ENCODE data around the gene FASLG. TPM values are rescaled to one million over a fixed set of nuclear protein-coding genes. Genes with fewer than 3 reads are reported as not detected.
A peak's percentile ranks its signal among the peaks of the same experiment; 100 is the strongest.
"Not testable (repeated sequence)": the region's sequence is repeated elsewhere in the genome, so short reads cannot be mapped to it uniquely, and the experiment has no call there.

The FASLG gene
- total RNA-seq, 2 experiments from 2014 or later = 4.5 to 4.6 TPM

DNA sequence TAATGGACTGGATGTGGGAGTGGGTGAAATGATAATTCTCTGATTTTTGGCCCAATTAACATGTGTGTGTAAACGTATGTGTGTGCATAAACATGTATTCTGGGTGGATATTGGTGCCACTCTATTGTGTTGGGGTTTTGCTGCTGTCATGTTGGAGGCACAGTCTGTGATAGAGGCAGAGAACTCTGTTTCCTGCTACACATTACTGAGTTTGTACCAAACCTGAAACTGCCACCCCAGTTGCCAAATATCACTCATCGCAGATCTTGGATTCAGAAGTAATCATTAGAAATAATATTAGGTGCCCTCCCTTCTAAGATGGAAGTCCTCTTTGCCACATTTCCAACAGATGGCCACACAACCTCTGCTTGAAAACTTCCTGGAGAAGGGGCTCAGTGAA, 13.8 kb downstream of the FASLG start:
- ATAC-seq (ENCODE audit: low read depth) (no peak), DNase-seq (no peak)
- Mint-ChIP-seq H3K27me3 (no peaks in the 10 kb centered on the region), H3K27ac (no peak overlapping the region), H3K4me3 (no peak overlapping the region), H3K9me3 (peaks cover 3% of the 10 kb centered on the region), H3K36me3 (peaks cover 22% of the 10 kb centered on the region), H3K4me1 (peaks cover 68% of the 10 kb centered on the region)
- POLR2A ChIA-PET = interaction anchor here (0.8 to 1.4 kb wide), 2 partner anchors 26 to 27 kb away, joined by 3 read pairs; no protein-coding TSS in a partner anchor

DNA sequence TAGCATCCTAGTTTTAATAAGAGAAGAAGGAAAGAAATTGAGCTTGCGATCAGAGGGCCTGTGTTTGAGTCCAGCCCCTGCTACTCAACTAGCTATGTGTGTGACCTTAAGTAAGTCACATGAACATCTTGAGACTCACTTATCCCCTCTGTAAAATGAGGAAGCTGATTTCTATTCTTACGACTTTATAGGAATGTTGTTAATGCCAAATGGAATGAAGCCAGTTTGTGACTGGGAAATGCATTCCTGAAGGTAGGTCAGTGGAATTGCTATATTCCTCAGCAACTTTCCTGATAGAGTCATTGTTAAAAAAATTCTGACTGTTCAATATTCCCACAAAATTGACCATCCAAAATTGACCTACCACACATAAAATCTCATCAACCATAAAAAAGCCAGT, 14.9 kb downstream of the FASLG start:
- Mint-ChIP-seq H3K9me3 (peaks cover under 1% of the 10 kb centered on the region), H3K4me3 (no peak overlapping the region), H3K27me3 (peaks cover 2% of the 10 kb centered on the region), H3K4me1 (peaks cover 63% of the 10 kb centered on the region), H3K36me3 (peaks cover 17% of the 10 kb centered on the region), H3K27ac (no peak overlapping the region)
- ATAC-seq (ENCODE audit: low read depth) = no peak
- no peak for DNase-seq
- POLR2A ChIA-PET = interaction anchor here (1.5 to 2.3 kb wide), 4 partner anchors 11 to 25 kb away, joined by 4 to 11 read pairs (median 5); partner anchors contain the start of gene FASLG

DNA sequence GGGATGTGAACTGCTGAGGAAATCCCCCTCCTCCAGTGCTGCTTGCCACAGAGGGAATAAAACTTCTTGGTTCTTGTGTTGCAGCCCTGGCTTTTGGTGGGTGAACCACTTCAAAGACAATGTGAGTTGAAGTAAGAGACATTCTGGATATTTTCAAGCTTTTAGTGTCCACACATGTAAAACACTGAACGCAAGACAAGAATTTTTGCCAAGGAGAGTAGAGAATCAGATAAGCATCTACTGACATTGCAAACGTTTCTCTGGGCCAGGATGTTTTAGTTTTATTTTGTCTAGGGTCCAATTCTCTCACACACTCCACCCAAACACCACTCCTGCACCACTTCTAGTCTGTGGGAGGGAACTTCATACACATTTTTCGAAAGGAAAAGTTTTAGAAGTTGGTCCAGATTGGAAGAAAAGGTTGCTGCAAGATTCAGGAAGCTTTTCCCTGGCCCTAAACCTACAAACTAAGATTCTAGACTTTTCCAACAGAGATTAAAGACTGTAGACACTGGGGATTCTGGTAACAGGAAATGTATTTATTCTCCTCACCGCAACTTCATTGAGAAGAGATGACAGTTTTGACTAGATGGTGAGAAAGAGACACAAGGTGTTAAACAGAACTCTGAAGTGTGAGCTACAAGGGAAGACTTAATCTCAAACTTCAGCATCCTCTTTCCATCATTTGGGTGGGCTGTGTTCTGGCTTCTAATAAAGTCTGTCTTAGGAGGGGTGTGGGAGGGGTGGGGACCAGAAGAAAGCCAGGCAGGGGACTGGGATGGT, 16.1 kb downstream of the FASLG start:
- Mint-ChIP-seq H3K27ac (peak overlapping the region; percentile 77), H3K36me3 (peaks cover 18% of the 10 kb centered on the region), H3K9me3 (peaks cover 2% of the 10 kb centered on the region), H3K4me1 (peaks cover 60% of the 10 kb centered on the region), H3K4me3 (peak overlapping the region; percentile 44), H3K27me3 (peaks cover 5% of the 10 kb centered on the region)
- no peak for DNase-seq
- ATAC-seq (ENCODE audit: low read depth) = peak; percentile 57
- POLR2A ChIA-PET = interaction anchor here (0.6 to 2.3 kb wide), 9 partner anchors 8 to 45 kb away, joined by 3 to 11 read pairs (median 5); partner anchors contain the start of gene FASLG

DNA sequence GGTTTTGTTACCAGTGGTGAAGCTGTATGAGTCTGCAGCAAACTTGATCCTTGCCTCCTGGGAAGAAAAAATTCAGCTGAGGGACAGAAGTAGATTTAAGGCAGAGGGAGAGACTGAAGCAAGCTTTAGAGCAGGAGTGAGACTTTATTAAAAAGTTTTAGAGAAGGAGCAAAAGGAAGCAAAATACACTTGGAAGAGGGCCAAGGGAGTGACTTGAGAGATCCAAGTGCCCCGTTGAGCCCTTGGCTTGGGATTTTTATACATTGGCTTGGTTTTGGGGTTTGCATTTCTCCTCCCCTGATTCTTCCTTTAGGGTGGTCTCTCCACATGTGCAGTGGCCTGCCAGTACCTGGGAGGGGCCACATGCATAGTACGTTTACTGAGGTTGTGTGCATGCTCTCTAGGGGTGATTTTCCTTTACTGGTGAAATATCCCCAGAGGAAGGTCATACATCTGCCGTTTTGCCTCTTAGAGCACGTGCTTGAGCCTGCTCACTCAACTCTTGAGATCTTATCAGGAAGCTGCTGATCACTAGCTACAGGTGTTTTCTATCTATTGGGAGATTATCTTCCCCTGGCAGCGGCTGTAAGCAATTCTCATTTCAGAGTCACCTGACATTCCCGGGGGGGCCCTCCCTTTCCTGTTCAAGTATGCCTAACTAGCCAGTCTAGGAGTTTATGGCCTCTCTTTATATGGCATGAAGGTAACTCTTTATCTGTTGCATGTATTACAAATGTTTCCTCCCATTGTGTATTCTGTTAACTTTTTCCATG, 20.3 kb downstream of the FASLG start:
- POLR2A ChIA-PET = interaction anchor here (1.5 kb wide), 1 partner anchor 8 kb away, joined by 3 read pairs; no protein-coding TSS in a partner anchor
- no peak overlapping the region for H3K4me3 Mint-ChIP-seq
- DNase-seq = no peak
- H3K9me3 Mint-ChIP-seq = peaks cover 7% of the 10 kb centered on the region
- no peak for ATAC-seq (ENCODE audit: low read depth)
- H3K27ac Mint-ChIP-seq = no peak overlapping the region
- peaks cover 25% of the 10 kb centered on the region for H3K36me3 Mint-ChIP-seq
- H3K4me1 Mint-ChIP-seq = peaks cover 39% of the 10 kb centered on the region
- H3K27me3 Mint-ChIP-seq = peaks cover 5% of the 10 kb centered on the region

DNA sequence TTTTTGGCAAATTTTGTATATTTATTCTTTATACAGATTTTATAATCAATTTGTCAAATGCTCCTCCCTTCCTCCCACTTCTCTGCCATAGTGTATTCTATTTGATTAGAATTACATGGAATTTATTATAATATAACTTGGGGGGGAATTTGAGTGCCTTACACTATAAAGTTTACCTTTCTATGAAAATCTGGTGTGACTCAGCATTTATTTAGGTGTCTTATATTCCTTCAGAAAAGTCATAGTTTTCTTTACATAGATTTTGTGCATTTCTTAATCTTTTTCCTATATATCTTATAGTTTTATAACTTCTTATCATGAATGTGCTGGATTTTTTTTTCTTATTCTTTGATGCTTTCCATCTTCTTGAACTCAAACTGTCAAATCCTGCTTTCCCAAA, 21.3 kb downstream of the FASLG start:
- ATAC-seq (ENCODE audit: low read depth) (no peak), DNase-seq (no peak)
- peaks cover 5% of the 10 kb centered on the region for H3K27me3 Mint-ChIP-seq
- H3K4me1 Mint-ChIP-seq = peaks cover 29% of the 10 kb centered on the region
- POLR2A ChIA-PET = no interaction called here
- peaks cover 31% of the 10 kb centered on the region for H3K36me3 Mint-ChIP-seq
- no peak overlapping the region for H3K4me3 Mint-ChIP-seq
- H3K27ac Mint-ChIP-seq = no peak overlapping the region
- peaks cover 13% of the 10 kb centered on the region for H3K9me3 Mint-ChIP-seq

DNA sequence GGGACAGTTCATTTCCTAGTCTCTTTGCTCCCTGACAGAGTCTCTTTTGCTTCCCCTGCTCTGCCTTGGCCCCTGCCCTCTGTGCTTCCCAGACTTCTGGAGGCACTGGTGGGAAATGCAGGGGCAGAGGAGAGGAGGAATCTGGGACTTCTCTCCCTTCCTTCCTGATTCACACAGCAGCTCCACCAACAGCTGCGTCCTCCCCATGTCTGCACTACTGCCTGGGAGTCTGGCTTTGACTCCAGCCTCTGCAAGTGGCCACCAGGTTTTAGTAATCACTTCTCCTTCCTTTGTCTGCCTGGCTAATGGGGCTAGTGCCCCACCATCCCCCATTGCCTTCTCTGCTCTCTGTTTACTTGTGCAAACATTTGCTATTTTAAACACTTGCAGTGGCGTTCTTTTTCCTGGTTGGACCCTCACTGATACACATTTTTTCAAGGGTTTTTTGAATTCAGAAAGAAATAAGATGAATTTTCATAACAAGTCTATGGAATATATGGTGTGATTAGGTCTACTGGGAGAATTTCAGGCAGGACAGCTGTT, 21.9 kb downstream of the FASLG start:
- Mint-ChIP-seq H3K27ac (no peak overlapping the region), H3K4me3 (no peak overlapping the region), H3K4me1 (peaks cover 25% of the 10 kb centered on the region), H3K27me3 (peaks cover 5% of the 10 kb centered on the region), H3K9me3 (peaks cover 13% of the 10 kb centered on the region), H3K36me3 (peaks cover 31% of the 10 kb centered on the region)
- DNase-seq = no peak
- POLR2A ChIA-PET = no interaction called here
- no peak for ATAC-seq (ENCODE audit: low read depth)

DNA sequence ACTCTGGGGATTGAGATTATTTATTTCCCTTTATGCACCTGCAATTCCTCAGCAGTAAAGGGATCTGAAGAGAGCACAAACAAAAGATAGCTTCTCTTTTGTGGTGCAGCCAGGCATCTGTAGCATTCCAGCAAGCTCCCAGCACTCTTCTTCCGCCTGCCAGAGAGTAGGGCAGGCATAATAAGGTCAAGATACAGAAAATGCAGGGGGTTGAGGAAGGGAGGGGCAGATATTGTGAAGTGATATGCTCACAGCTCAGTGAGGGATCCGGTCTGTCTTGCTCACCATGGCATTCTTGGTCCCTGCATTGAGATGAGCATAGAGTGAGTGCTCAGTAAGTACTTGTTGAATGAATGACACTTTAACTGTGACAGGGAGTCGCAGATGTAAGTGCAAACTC, 23.9 kb downstream of the FASLG start:
- Mint-ChIP-seq H3K4me3 (no peak overlapping the region), H3K4me1 (peaks cover 13% of the 10 kb centered on the region), H3K36me3 (peaks cover 25% of the 10 kb centered on the region), H3K9me3 (peaks cover 13% of the 10 kb centered on the region), H3K27ac (no peak overlapping the region), H3K27me3 (peaks cover 6% of the 10 kb centered on the region)
- no peak for ATAC-seq (ENCODE audit: low read depth)
- DNase-seq = no peak
- POLR2A ChIA-PET = interaction anchor here (1.5 kb wide), 1 partner anchor 8 kb away, joined by 5 read pairs; no protein-coding TSS in a partner anchor

DNA sequence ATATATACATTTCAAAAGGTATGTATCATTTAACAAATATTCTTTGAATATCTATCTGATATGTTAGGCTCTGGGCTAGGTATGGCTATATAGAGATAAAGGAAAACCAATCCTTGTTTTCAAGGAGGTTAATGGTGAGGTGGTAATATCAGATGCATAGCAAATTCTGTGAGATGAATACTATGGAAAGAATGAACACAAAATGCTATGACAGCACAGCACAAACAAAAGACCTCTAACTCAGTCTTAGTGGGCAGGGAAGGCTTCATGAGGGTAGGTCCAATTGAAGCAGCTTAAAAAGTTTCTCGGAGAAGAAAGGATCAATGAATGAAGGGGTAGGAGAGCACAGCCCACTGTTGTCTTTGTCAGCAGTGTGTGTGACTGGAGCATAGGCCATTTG, 27.2 kb downstream of the FASLG start:
- DNase-seq (no peak), ATAC-seq (ENCODE audit: low read depth) (no peak)
- POLR2A ChIA-PET = no interaction called here
- Mint-ChIP-seq H3K27ac (no peak overlapping the region), H3K36me3 (peaks cover 22% of the 10 kb centered on the region), H3K27me3 (peaks cover 2% of the 10 kb centered on the region), H3K4me3 (no peak overlapping the region), H3K4me1 (no peaks in the 10 kb centered on the region), H3K9me3 (peaks cover 12% of the 10 kb centered on the region)

DNA sequence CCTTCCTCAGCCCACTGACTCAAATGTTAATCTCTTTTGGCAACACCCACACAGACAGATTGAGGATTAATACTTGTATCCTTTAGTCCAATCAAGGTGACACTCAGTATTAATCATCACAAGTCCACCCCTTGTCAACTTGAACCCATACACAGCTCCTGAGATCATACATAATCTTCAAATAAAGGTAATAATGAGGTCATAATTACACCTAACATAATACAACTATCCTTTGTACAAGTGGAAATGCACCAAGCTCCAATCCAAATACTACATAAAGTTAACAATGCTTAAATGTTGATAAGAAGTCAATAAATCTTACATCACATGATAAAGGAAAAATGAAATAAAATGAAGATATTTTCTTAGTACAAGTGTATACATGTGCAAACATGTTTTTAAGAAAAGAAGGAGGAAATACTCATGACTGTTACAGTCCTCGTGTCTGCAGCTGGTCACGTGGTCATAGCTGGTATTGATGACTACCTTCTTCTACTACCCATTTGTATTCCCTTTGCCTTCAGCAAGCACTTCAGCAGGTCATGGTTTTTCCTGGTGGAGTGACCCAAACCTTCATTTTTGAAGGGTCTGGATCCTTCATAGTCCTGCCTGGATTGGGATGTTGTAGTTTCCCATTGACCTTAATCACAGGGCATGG, 29.7 kb downstream of the FASLG start:
- H3K4me3 Mint-ChIP-seq; H3K4me1 Mint-ChIP-seq; DNase-seq; ATAC-seq (ENCODE audit: low read depth); H3K27ac Mint-ChIP-seq; H3K27me3 Mint-ChIP-seq; POLR2A ChIA-PET: not testable (repeated sequence)
- H3K9me3 Mint-ChIP-seq = peaks cover 16% of the 10 kb centered on the region
- H3K36me3 Mint-ChIP-seq = peaks cover 25% of the 10 kb centered on the region

DNA sequence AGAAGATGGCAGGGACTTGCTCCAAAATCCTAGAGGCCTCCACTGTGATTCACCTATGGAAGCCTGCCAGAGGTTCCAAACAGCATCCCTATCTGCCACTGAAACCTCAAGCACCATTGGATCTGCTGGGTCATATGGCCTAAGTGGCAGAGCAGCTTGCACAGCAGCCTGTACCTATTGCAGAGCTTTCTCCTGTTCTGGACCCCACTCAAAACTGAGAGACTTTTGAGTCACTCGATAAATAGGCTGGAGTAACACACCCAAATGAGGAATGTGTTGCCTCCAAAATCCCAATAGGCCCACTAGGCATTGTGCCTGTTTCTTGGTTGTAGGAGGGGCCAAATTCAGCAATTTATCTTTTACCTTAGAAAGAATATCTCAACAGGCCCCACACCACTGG, 32.0 kb downstream of the FASLG start:
- DNase-seq; POLR2A ChIA-PET; H3K9me3 Mint-ChIP-seq; H3K27me3 Mint-ChIP-seq; ATAC-seq (ENCODE audit: low read depth); H3K4me3 Mint-ChIP-seq; H3K27ac Mint-ChIP-seq; H3K4me1 Mint-ChIP-seq: not testable (repeated sequence)
- H3K36me3 Mint-ChIP-seq = peaks cover 21% of the 10 kb centered on the region

DNA sequence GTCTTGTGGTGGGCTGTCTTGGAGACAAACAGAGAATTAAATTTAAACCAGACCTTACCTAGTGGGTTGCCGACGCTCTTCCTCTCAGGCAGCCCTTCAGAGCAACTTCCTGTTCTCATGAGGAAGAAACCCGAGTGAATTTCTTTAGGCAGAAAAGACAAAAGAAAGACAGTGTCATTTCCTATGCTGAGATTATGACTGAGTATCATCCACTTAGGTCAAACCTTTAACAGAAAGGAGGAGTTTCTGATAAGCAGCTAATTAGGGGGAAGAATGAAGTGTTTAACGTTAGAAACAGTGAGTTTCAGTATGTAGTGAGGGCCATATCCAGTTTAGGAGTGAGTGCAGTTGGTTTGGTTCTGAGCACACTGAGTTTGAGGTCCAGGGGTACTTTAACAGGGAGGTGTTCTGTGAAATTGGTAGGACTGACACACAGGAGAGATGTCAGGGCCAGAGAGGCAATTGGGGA, 38.7 kb downstream of the FASLG start:
- POLR2A ChIA-PET = interaction anchor here (1.3 to 2.4 kb wide), 2 partner anchors 27 to 39 kb away, joined by 7 read pairs; partner anchors contain the start of gene FASLG
- no peak for DNase-seq
- peaks cover 49% of the 10 kb centered on the region for H3K4me1 Mint-ChIP-seq
- H3K27me3 Mint-ChIP-seq = no peaks in the 10 kb centered on the region
- peaks cover 7% of the 10 kb centered on the region for H3K9me3 Mint-ChIP-seq
- ATAC-seq (ENCODE audit: low read depth) = peak; percentile 38
- peak overlapping the region; percentile 72 for H3K4me3 Mint-ChIP-seq
- H3K36me3 Mint-ChIP-seq = peaks cover 15% of the 10 kb centered on the region
- peak overlapping the region; percentile 89 for H3K27ac Mint-ChIP-seq

DNA sequence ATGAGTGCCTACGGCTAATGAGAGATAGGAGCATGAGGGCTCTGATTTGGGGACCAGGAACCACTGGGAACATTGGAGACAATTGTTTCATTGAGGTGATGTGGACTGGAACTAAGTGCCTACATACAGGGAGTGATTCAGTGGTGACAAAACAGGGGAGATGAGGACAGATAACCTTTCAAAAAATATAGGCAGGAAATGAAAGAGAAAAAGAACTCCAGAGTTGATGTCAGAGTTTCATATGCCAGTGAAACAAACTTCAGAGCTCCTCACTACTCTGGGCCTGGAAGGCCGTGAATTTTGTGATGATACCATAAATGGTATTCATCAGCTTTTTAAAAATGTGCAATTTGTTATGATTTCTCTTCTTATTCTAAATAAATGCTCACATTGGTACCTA, 39.3 kb downstream of the FASLG start:
- DNase-seq = no peak
- peak; percentile 16 for ATAC-seq (ENCODE audit: low read depth)
- Mint-ChIP-seq H3K27ac (peak overlapping the region; percentile 89), H3K36me3 (peaks cover 9% of the 10 kb centered on the region), H3K4me1 (peaks cover 48% of the 10 kb centered on the region), H3K4me3 (peak overlapping the region; percentile 72), H3K27me3 (no peaks in the 10 kb centered on the region), H3K9me3 (peaks cover 1% of the 10 kb centered on the region)
- POLR2A ChIA-PET = interaction anchor here (1.3 to 2.4 kb wide), 5 partner anchors 23 to 166 kb away, joined by 4 to 11 read pairs (median 7); partner anchors contain the start of genes FASLG and SUCO

All from activated naive CD8-positive, alpha-beta T cell treated with anti-CD3 and anti-CD28 coated beads, Interleukin-2, amount 10 ng/mL, durations not matched to agents 7 days and 5 days (primary cell).